Renal cortical epithelial cell (primary cell): ENCODE measurements around the gene CDK5R2. TPM values are rescaled to one million over a fixed set of nuclear protein-coding genes. Genes with fewer than 3 reads are reported as not detected.

ENCODE experiments used
- DNase-seq: peaks from one replicate; pipeline ENCODE4 v3.0.0-alpha.2; 2011; ENCODE audit warnings: low read depth
- total RNA-seq: library from RNA; depleted of rRNA; stranded (reverse); fragments of >200 nt; gene quantifications from 2 replicates; pipeline ENCODE4 v1.2.3, GENCODE V29; 2014

CDK5R2 gene
- total RNA-seq, 1 donor from 2014 or later = 0.10 TPM

DNA sequence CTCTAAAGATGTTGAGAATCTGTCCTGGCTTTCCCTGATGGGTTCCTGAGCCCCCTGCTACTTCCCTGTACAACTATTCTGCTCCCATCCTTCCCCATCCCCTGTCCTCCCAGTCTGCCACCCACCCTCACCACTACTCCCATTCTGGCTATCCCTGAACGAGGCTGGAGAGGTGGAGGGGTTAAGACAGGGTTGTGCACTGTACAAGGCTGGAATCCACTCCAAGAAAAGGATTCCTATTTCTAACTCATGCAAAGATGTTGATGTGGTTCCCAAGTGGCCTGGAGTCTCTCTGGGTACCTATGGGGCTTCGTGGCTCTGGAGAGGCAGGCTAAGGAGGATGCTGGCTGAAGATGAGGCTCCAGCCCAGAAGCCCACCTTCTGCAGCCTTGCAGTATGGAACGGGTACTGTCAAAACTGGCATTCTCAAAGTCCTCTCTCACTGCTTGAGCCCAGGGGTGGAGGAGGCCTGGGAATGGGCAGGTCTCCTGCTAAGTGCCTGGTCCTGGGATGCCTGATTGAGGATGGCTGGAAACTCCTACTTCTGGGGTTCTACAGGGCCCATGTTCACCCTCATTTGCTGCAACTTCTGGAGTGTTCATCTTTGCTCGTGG is 26.8 kb downstream of the CDK5R2 start:
- no peak for DNase-seq

DNA sequence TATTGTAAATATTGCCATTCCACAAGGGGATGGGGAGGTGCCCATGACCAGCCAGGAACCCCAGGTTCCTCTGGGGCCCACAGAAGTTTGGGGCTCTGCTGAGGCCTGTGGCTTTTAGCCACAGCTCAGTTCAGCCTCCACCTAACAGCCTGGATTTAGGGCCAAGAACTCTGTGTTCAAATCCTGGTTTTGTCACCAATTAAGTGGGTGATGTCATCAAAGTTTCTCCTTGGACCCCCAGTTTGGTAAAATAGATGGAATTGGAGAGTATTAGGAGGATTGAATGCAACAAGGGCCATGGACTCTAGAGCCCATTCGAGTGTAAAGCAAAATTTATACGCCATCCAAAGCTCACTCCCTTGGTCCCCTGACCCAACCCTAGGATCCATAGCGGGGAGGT is 28.7 kb downstream of the CDK5R2 start:
- DNase-seq = no peak

DNA sequence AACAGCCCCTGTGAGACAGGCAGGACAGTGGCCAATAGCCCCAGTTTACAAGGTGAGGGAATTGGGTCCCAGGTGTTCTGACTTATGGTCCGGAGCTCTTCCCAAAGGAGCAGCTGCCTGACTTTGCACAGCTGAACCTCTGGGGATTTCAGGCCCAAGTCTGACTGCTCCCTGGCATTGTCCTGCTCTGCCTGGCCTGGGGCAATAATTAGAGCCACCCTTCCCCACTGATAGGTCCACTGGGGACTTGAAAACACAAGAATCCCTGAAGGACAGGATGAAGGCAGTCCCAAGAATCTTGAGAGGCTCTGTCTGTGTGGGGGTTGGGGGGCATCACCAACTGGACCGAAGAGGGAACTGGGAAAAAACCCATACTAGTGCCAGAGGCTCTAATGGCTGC is 29.2 kb downstream of the CDK5R2 start:
- DNase-seq = no peak

DNA sequence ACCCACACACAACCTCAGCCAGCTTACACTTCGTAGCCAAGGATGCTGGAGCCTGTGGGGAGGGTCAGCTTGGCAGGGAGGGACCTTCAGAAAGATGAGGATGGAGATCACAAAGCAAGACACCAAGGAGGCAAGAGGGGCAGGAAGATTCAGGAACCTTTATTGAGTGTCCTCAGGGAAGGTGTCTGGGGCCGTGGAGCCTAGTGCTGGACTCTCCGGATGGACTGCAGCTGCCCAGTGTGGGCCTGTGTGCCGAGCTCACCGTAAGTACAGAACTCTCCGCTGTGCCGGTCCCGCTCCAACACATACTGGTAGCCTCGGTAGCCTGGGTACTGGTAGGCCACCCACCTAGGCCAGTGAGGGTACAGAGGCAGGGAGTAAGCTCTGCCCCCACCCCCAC is 30.6 kb downstream of the CDK5R2 start:
- no peak for DNase-seq

DNA sequence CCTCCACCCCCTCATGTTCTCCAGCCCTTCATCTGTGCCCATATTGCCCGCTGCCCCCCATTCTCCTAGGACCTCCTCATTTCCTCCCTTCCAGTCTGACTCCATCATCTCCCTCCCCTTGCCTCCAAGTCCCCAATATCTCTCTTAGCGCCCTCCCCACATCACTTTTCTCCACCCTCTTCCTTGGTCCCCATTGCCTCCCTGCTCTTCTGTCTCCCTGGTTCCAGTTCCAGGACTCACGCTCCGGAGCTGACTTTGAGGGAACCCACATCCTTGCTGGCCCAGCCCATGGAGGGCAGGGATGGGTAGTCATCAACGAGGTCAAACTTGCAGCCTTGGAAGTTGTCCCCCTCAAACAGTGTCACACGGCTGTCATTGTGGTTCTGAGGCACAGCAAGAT is 31.1 kb downstream of the CDK5R2 start:
- DNase-seq = no peak

DNA sequence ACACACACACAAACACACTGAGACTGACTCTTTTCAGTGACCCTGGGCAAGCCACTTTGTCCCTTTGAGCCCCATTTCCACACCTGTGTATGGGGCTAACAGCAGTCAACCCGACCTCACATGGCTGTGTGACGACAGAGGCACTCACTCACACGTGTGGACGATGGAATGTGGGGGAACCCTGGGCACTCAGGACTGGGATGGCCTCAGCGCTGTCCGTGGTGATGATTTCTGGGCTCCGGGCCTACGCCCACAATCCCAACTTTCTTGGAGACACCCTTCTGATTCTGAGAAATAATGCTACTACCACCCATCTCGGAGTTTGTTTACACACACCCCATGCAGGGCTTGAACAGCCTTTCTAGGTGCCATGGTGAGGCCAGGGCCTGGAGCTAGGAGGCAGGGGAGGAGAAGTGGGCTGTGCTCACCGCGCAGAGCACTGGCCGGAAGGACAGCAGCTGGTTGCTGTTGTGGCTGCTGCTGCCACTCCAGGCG is 32.3 kb downstream of the CDK5R2 start:
- peak; percentile 22 for DNase-seq

DNA sequence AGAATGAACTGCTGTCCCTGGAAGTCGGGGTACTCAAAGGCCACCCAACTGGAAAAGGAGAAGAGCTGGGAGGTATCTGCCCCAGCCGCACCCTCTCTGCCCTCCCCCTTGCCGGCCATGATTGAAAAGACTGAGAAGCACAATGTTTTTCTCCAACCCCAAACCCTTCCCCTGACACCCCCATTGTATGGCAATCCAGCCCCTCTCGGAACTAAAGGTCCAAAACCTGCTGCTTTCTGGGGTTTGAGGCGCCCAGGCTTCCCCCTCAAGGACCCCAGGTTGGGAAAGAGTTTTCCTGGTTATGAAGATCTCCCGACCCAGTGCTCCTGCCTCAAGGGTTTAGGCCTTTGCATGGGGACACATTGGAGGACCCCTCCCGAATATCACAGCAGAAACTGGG is 32.7 kb downstream of the CDK5R2 start:
- no peak for DNase-seq

DNA sequence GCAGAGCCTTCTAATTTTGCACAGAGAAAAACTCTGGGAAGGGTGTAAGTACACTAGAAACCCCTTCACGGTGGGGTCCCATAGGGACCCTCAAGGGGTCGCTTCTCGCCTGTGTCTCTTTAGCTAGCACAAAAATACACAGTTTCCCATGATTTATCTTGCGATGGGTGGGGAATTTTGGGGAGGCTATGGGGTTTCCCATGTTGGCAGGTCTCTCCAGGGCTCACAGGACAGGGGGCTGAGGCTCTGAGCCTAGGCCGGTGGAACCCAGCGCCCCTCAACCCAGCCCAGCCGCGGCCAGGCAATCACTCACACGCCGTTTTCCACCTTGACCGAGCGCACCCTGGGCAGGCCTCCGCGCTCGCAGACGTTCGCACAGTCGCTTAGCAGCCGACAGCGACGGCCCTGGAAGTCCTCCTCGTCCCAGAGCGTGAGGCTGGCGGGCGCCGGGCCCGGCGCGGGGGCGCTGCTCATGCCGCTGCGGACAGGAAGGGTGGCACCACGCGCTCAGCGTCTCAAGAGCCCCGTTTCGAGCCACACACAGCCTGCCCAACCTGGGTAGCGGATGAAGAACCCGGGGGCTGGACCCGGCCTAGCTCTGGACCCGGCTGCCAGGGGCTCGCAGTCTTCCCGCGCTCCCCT is 33.4 kb downstream of the CDK5R2 start:
- no peak for DNase-seq

DNA sequence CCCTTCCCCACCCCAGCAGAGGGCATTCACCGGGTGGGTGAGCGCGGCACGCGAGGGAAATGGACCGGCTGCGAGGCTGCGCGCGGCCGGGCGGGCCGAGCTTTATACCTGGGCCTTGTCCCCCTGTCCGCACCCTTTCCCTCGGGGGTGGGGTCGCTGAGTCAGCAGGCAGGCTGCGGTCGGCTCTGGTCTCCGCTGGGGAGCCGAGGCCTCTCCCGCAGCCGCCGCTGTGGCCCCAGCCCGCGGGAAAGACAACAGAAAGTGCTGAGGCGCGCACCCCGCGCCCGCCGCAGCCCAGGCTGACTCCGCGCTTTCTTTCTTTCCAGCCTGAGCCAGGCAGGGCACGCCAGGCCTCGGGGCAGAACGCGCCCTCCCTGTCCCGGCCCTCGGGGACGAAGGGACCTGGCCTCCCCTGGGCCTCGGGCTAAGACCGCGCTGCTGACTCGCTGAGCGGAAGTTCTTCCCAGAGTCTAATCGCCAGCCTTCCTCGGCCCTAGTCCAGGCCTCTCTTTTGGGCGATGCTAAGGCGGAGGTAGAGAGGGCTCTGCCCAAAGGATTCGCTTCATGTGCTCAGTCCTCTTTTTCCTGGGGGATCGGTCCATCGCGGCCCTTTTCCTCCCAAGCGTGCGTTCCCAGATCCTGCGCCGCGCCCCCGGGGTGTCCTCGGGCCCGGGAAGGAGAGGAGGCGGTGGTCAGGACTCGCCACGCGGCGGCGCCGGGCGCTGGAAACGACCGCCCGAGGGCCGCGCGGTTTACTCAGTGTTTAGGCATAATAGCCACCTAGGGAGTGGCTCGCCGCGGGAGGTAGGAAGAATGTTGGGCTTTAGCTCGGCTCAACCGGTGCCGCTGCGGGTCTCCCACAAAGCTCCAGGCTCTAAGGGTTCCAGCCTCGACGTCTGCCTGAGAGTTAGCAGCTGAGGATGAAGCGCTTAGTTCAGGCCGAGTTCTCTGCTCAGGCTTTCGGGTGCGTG is 34.2 kb downstream of the CDK5R2 start, which contains the start of gene CRYBA2:
TSS of gene CRYBA2 (minus strand) at position 78 of the 971 bp plus-strand sequence. CDS start 246 bp downstream, outside the sequence.
- no peak for DNase-seq

DNA sequence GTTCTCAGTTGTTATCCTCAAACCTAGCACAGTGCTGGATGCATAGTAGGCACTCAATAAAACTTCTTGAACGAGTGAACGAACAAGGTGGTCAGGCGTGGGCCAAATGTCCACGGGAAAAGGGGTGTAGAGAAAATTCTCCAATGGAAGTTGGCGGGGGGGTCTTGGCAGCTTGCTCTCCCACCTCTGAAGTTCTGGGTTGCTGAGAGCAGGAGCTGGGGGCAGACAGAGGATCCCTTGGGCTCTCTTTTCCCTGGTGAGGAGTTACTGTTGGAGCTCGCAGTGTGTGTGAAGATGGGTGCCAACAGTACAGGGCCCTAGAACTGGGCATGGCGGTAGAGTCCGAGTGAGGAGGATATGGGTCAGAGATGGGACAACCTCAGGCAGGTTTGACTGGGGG is 36.1 kb downstream of the CDK5R2 start:
- no peak for DNase-seq

DNA sequence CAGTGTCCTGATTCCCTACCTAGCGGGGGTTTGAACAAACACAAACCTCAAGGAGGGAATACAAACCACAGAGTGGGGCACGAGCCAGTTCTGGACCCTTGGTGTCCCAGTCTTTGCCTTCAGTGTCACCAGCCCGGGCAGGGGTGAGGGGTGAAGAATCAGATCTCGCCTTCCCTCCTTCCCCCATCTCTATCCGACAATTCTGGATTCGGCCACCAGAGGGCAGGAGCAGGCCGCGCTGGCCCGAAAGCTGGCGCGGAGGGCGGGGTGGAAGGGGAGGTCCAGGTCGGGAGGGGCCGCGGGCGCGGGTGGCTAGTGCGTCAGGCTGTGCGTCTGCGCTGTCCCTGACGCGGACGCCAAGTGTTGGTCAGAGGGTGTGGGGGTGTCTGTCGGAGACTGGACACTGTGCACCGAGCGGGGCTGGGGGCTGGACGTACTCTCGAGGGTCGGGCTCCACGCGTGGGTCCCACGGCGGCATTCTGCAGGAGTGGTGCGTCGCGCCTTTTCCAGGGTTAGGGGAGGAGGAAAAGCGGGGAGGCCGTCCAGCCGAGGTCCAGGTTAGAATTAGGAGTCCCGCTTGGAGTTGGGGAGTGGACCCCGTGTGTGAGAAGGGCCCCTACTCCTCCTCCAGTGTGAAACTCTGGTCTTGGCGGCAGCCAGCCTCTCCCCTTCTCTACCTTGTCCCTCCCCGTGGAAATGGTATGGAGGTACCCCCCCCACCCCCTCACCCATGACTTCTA is 36.7 kb downstream of the CDK5R2 start:
- DNase-seq = peak; percentile 24

DNA sequence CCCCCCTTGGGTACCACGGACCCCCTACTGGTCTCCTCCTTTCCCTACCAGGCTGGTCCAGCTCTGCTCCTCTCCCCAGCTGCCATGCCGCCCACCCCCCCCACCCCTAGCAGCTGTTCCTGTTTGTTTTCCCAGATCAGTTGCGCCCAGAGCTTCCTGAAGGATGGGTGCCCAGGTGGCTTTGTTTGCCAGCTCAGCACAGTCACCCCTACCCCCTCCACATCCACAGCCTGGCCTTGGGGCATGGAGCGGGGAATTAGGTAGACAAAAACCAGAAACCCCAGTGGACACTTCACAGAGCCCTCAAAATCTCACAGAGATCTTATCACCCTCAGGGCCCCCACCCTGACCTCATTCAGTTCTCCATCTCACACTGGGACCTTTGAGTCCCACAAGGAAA is 37.5 kb downstream of the CDK5R2 start:
- no peak for DNase-seq

DNA sequence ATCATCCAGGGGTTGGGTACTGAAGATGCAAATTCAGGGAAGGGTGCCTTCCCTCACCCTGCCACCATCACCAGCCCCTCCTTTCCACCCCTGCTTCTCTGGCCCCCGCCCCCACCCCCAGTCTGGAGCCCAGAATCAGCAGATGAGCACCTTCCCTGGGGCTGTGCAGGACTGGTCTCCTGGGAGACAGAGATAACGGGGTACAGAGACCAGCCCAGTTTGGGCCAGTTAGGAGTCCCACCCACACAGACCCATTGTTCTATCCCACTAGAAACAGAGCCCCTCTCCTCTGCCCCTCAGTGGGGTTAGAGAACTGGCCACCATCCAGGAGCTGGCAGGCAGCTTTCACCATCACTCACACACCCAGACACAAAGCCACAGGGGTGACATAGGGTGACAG is 38.3 kb downstream of the CDK5R2 start:
- DNase-seq = no peak

DNA sequence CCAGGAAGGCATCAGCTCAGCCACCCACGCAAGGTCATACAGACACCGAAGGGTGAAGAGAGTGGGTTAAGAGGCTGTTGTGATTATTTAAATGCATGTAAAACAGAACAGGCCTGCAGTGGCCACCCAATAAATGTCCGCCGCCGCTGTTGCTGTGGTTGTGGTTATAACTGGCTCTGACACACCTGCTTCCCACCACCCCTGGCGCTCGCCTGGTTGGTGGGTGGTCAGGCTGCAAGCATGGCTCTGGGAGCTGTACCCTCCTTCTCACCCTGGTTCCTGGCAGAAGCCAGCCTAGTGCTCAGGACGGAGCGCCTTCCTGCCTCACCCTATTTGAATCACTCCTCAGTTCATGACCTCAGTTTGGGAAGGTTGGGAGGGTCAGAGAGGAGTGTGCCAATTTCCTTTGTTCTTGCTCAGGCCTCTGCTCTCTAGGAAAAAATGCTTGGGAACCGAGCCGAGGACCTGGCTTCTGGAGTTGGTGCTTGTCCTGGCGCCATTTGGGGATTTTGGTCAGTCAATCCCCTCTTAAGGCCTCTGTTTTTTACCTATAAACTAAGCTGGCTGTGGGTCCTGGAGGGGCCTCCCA is 39.0 kb downstream of the CDK5R2 start:
- DNase-seq = no peak

DNA sequence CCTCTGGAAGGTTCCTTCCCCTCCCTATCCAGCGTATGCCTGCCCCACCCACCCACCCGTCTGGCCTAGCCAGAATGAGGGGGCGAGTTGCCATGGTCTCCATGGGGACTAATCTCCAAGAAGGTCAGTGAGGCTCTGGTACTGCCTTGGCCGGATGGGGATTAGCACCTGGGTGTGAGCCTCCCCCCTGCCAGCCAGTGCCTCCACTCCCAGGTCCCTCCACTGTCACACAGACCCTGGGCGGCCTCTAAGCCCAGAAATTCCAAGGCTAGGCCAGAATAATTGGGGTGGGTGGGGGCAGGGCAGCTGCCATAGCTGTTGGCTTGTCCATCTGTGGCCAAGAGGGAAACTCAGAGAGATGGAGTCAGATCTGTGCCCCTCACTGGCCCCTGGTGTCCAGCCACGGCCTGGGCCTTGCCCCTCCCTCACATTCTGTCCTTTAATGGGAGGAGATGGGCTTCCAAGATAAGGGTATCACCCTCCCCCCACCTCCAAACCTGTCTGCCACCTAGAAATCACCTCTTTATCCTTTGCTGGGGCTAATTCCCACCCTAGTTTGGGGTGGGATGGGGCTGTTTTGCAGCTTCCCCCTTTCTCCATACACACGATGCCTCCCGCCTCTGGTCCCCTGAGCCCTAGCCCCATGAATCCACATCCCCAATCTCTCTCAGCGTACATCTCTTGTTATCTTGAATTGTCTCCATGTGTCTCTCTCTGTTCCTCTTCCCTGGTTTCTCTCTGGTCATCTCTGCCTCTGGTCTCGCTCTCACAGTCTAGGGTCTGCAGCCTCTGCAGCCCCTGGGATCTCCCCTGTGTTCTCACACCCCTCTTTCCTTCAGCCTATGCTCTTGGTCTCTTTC is 39.8 kb downstream of the CDK5R2 start:
- no peak for DNase-seq

DNA sequence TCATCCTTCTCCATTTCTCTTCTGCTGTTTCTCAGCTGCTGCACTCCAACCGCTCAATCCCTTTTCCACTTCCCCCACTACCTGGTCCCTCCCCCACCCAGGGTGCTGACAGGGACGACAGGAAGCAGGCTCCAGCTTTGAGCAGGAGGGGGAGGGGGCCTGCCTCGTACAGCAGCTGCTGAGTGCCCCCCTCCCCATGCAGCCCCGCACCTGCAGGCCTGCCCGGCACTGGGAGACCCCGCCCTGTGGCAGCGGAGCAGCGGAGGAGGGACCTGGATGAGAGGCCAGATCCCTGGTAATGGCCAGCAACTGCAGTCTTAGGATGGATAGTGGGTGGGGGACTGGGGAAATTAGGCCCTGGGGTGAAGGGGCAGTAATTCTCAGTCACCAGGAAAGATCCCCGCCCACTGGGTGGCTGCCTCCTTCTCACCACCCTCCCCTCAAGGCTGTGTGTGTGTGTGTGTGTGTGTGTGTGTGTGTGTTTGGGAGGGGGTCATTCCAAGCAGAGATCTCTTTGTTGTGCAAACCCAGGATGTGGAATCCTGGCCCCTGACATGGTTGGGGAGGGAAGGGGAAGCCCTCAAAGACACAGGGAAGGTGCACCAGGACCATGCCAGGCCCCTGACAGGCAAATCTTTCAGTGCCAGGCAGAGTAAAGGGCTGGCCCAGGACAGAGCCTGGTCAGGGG is 40.6 kb downstream of the CDK5R2 start:
- no peak for DNase-seq

DNA sequence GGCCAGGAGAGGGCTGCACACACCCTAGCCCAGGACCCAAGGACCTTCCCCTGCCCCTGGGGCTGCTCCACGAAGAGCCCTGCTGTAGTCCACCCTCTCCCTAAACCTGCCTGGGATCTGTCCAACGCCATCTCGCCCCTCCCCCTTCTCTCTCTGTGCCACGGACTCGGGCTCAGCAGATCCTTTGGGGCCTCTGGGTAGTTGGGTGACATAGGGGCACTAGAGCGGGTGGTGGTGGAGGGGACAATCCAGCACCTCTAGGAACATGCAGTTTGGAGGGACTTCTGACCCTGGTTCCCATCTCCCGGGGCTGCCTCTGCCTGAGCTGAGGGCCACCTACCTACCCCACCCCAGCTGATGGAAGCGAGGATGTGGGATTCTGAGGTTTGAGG is 41.1 kb downstream of the CDK5R2 start:
- no peak for DNase-seq

DNA sequence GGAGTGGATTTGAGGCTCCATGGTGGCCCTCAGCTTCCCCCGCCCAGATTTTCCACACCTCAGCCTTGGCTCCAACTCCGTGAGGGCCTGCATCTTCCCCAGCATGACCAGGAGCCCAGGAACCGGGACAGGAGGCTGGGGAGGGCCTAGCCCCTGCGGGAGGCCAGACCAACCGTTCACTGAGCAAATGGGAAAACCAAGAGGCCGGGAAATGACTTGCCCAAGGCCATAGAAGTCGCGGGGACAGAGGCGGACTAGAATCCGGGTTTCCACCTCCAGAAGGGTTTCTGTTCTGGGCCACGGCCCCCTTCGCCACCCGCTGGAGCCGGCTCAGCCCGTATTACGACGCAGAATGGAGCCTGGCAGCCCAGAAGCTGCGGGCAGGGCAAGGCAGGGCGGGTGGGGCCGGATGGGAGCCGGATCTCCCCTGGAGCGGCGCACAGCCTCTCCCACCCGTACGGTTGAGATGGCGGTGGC is 41.7 kb downstream of the CDK5R2 start:
- no peak for DNase-seq

DNA sequence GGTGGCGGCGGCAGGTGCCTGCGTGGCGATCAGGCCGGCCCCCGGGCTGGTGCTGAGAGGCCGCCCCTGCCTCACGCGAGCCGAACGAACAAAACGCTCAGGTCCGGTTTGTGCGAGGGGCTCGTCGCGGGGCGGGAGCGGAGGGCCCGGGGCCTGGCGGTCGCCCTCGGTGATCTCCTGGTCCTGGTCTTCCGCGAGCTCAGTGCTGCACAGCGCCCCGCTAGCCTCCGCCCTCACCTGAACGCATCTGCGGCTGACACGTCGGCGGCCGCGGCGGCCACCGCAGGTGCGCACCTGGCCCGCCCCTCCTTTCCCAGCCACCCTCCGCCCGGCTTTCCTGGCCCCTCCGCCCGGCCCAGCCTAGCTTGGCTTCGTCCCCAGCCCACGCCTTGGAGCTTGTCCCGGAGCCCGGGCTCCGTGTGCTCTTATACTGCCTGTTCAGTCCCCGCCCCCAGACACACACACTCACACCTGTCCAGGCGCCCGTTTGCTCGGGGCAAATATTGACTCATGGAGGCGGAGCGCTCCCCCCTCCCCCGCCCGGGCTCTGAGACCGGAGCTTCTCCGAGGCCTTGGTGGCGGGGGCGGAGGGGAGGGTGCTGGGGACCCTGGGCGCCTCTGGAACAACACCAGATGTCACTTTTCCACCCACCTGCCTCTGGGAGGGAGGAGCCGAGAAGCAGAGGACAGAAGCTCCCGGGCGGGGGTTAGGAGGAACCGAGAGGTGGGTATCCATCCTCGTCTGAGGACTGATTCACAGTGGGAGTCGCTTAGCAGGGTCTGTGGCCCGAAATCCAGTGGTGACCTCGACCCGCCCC is 42.3 kb downstream of the CDK5R2 start:
- DNase-seq = no peak
